NCI-H146 (cell line): Measurements from ENCODE around the gene CDON.

Source experiments
- DNase-seq: peaks from one replicate; lab custom pipeline; 2025; lab: John Stamatoyannopoulos, UW

Gene CDON

DNA sequence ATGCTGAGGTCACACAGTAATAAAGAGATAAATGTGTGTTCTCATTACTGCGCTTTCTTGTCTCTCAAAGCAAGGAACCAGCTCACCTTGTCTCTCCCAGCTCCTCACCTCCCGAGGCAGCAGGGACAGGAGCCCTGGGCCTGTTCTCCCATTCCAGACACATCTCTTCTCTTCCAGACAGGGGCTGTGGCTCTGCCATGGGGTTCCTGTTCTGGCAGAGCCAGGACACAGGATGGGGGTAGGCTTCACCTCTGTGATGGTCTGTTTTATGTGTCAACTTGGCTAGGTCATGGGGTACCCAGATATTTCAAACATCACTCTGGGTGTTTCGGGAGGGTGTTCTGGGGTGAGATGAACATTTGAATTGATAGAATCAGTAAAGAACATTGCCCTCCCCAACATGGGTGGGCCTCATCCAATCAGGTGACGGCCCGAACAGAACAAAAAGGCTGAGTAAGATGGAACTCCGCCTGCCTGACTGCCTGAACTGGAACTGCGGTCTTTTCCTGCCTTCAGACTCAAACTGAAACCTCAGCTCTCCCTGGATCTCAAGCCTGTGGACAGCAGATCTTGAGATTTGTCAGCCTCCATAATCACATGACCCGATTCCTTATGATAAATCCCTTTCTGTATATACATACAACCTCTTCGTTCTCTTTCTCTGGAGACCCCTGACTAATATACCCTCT lies 118.9 kb downstream of the CDON start:
- DNase-seq, result no peak

DNA sequence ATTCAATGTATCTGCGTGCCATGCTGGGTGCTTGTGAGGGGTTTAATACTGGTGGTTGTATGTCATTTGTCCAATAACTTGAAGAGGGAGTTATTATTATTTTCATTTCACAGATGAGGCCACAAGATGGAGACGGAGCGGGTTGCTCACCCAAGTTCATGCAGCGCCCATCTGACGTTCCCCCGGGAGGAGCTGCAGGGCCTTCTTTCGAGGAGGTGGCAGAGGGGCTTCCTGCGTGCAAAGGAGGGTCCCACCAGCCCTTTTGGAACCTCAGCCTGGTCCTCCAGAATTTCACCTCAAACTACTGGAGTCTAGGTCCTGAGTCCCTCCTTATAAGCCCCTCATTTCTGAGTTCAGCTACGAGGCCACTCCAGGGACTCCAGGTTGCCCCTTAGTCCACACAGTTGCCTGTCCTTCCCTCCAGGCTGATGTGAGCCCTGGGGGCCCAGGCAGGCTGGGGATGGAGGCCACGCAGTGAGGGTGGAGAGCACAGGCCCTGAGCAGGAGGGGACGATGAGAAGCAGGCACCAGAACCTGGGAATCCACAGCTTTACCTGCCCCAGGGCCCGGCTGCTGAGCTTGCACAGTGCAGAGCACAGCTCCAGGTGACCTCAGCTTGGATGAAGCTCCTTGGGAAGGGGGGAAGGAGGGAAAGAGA lies 119.8 kb downstream of the CDON start:
- no peak for DNase-seq

DNA sequence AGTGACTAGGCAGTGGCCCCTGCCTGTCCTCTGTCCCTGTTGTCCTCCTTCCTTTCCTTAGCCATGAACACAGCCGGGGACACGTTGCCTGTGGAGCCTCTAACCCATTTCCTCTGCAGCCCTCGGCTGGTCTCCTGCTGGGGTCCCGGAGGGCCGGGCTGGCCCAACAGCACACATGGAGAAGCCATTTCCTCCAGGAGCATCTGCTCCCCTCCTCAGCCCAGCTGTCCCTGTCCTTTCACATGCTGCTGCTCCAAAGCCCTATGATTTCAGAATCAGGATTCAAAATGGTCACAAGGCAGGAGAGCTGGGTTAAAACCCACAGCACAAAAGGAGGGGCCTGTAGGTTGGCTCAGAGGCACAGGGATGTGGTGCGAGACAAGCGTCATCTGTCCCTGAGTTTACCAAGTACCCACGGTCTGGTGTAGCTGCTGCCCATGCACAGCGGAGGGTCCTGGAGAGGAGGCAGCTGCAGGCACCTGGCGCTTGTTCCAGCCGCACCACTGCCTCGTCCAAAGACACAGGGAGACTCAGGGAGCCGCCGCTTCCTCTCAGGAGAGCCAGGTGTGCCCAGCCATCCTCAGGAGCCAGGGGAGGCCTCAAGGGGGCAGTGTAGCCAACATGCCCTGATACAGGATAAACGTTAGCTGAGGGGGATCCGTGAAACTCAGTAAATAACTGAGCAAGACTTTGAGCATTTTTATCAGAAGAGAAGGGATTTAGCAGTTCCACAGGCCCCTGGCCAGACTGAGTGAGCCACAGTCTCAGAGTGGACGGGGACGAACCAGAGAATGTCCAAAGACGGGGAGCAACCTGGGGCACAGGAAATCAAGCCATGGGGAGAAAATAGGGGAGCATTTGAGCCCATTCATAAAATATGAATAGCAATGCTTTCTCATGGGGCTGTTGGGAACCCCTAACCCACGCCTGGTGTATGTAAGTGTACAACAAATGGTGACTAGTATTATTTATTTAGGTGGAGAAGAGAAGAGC lies 120.8 kb downstream of the CDON start:
- peak; percentile 95 for DNase-seq

DNA sequence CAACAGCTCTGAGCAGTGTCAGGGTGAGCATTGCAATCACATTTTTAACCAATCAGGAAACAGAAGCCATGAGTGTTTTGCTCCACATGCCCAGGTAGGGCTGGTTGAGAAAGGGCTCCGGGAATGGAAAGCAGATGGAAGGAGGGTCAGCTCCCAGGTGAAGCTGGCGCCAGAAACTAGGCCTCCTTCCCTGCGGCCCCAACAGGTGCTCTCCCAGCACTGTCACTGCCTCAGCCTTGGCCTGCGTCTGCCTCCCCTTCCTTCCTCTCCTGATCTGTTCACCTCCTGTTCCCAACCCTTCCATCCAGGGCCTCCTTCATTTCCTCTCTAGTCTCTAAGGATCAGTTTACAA lies 121.4 kb downstream of the CDON start:
- peak; percentile 50 for DNase-seq

DNA sequence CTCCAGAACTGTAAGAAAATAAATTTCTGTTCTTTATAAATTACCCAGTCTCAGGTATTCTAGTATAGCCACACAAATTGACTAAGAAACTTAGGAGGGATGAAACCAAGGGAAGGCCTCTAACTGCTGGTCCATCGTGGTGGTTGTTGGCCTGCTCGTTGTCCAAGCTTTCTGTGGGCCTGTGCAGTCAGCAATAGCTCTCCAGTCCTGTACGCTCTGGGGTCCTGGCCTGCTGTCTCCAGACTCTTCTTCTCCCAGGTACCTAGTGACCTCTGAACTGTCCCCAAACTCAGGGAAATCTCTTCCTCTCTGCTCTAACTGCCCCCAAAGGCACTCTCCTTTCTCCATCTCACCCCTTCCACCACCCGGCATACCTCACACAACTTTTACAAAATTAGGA lies 122.5 kb downstream of the CDON start:
- no peak for DNase-seq

DNA sequence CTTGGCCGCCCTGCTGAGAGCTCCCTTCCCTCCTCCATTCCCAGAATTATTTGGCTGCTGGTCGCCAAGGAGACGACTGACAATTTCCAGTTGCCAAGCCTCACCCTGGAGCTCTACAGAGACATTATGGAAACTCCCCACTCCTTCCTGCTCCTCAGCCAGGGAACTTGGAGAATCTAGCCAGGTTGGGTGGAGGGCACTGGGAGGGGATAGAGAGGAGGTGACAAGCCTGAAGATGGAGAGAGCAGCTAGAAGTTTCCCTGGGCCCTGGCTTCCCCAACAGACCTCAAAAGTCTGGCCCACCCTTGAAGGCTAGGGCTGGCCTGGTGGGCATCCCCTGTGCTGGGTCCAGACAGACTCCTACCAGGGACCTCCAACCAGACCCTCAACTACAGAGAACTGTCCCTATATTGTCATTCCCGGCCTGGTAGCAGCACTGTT lies 123.6 kb downstream of the CDON start:
- no peak for DNase-seq

DNA sequence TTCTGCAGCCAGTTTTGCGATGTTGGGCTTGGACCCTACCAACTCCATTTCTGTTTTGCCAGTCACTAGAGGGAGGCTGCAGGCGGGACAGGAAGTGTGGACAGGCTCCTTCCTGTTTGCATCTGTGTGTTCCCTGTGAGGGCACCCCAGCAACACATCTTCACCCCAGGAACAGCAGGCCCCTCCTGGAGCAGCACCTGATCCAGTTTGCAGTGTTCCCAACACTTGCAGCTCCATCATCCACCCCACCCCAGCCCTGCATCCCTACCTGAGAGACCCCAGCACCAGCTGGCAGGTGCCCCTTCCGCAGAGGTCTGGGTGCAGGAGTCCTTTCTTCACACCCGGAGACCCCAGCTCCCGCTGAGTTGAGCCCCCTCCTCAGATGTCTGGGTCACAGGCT lies 124.2 kb downstream of the CDON start:
- no peak for DNase-seq

DNA sequence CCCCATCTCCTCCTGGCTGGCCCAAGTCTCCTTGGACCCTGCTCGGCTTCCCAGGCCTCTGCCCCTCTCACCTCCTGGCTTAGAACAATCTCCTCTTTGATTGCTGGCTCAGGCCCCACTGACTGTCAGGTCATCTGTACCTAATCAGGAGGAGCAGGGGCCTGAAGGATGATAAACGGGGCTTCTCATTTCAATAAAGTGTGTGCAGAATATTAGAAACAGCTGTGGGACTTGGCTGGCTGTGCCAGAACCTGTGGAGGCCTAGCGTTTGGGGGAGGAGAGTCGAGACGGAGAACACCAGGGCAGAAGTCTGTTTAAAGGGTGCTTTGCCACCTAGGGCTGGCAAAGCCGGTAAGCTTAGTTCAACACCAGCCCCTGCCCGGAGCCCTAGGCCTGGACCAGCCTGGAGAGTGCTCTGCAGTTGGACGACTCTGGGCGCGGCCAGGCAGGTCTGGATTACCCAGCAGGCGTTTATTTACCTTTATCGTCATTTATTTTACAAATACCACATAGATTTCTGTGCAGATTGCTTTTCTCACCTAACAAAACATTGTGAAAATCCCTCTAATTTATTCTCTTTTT lies 127.0 kb downstream of the CDON start:
- DNase-seq, result no peak

DNA sequence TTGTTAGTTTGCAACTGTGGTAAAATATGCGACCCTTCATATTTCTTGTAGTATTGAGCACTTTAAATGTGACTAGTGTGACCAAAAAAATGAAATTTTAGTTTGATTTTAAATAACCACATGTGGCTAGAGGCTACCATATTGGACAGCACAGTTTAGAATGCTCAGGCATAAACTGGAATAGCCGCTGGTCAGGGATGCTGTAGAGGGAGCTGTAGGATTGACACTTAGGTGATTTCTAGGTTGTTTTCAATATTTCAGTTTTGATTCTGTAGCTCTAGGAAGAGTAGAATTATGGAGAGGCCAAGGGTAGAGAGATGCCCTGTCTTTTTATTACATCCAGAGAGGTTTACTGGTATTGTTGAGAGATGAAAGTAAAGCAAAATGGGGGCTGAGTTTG lies 127.6 kb downstream of the CDON start:
- no peak for DNase-seq

DNA sequence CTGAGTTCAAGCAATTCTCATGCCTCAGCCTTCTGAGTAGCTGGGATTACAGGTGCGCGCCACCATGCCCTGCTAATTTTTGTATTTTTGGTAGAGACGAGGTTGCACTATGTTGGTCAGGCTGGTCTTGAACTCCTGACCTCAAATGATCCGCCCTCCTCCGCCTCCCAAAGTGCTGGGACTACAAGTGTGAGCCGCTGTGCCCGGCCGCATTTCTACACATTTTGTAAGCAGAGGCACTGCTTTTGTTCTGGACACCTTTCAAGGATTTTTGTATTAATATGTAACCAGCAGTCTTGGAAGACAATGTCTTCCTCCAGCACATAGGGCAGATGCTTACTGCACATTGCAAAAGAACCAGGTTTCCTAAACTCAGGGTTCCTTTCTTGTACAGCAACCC lies 128.2 kb downstream of the CDON start:
- DNase-seq, result no peak

DNA sequence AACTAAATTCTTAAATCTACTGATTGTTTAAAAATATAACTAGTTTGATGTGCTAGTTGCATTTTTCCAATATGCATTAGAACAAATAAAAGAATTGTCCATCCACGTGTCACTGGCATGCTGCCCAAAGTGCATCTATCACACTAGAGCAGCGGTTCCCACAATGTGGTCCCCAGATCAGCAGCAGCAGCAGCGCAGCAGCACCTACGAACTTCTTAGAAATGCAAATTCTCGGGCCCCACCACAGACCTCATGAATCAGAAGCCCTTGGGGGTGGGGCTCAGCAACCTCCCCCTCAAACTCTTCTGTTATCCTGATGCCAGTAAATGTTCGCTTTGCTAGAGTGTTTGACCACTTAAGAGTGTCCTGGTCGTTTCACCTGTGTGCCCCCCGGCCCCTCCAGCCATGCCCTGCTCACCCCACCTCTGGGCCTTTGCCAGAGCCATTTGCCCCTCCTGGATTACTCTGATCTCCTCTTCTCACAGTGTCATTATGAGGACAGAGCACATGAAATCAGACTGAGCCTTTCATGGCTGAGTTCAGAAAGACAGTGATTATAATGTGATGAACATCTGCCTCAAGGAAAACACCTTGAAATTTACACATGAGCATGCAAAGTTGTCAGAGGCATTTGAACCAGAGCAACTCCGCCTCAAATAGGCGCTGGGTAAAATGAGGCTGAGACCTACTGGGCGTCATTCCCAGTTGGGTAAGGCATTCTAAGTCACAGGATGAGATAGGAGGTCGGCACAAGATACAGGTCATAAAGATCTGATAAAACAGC lies 129.4 kb downstream of the CDON start:
- DNase-seq, result no peak

DNA sequence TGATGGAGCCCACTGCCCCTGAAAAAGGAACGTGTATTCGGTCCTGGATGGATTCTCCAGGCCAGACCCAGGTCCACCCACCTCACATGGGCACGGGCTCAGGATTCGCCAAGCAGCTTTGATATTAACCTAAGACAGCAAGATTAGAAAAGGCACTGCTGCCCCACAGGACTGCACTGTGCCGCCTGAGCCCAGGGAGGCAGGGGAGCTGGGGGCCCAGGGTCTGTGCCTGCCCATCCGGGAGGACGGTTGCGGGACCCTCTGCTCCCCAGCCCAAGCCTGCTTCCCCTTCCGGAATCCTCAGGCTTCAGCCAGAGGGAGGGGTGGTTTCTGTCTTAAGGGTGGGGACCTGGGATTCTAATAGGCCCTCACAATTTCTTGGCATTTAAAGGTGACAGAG lies 130.4 kb downstream of the CDON start:
- no peak for DNase-seq

DNA sequence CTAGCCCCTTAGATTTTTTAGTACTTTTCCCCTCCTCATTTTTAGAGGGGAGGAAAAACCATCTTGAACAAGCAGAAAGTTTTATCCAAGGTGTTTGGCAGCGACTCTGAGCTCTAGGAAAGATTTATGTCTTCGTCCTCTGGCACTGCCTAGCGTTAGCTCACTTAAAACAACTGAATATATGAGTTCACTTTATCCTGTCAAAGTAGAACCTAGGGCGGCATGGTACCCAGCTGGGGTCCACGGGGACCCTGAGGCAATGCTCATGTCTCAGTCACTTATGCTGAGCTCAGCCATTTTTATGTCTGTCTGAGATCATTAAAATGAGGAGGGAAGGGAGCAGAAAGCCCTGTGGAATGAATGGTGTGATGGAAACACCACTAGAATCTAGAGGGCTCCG lies 131.0 kb downstream of the CDON start:
- no peak for DNase-seq

DNA sequence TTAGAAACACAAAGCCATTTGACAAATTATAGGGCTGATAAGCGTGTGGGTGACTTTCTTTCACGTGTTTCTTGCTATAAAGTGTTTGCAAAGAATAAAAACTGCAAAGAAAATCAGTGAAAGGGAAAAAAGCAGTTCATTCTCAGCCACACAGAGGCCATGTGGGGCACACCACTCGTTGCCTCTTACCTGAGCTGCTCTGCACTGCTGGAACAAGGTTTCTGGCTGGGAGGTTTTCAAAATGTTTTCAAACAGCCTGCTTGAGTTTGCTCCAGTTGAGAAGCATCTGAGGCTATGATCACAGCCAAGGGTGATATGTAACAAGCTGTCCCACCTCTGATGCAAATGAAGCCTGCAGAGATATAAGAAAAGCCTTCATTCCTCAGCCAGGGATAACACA lies 131.6 kb downstream of the CDON start:
- no peak for DNase-seq

DNA sequence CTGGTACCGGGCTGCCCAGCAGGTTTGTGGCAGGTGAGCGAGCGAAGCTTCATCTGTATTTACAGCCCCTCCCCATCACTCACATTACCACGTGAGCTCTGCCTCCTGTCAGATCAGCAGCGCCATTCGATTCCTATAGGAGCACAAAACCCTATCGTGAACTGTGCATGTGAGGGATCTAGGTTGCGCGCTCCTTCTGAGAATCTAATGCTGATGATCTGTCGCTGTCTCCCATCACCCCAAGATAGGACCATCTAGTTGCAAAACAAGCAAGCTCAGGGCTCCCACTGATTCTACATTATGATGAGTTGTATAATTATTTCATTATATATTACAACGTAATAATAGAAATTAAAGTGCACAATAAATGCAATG lies 132.6 kb downstream of the CDON start:
- DNase-seq, result no peak

DNA sequence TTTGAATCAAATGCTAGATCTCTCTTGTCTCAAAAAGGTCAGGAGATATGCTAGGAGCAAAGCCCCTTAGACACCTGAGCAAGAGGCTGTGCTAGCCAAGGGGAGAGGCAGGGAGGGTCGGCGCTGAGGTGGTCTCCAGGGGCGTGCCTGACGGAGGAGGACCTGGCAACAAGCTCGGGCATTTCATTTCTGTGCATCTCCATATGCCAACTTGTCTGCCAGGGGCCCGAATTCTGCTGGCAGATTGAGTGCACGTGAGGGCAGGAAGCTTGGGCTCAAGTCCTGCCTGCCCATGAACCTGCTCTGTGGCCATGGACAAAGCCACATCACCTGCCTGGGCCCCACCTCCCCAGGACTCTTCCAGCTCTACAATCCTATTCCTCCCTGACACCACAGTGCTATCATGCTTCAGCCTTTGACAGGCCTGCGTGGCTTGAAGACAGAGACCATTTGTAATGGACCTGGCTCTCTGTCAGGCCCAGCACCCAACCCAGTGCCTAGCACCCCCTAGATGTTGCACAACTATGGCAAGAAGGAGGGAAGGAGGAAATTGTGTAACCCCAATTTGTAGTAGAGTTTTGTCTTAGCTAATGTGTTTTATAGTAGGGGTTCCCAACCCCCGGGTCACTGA lies 133.1 kb downstream of the CDON start:
- no peak for DNase-seq

DNA sequence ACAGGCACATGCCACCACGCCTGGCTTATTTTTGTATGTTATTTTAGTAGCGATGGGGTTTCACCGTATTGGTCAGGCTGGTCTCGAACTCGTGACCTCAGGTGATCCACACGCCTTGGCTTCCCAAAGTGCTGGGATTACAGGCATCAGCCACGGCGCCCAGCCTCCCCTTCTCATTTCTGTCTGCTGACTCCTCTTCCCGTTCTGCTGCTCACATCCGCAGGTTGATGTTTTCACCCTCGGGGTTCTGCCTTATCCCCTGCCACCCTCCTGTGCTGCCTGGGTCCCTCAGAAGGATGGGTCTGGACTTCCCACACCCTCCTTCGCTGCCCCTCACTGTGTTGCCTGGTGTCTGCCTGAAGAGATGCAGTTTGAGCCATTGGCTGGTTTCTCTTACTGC lies 136.0 kb downstream of the CDON start:
- DNase-seq, result no peak

DNA sequence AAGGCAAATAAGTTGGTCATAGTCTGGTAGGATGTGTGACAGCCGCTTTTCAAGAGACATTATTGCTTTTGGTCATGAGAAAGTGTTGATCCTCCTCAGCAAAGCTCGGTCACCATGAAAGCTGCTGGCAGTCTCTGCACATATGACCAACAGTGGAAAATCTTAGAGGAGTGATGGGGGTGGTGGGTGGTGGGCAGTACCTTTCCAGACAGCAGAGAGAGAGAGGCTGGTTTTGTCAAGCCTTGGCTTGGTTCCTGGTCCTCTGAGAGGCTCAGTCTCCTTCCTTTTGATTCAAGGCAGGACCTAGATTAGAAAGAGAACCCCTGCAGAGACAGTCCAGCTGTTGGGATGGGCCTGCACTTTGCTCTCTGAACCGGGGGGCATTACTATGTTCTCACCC lies 136.9 kb downstream of the CDON start:
- no peak for DNase-seq

DNA sequence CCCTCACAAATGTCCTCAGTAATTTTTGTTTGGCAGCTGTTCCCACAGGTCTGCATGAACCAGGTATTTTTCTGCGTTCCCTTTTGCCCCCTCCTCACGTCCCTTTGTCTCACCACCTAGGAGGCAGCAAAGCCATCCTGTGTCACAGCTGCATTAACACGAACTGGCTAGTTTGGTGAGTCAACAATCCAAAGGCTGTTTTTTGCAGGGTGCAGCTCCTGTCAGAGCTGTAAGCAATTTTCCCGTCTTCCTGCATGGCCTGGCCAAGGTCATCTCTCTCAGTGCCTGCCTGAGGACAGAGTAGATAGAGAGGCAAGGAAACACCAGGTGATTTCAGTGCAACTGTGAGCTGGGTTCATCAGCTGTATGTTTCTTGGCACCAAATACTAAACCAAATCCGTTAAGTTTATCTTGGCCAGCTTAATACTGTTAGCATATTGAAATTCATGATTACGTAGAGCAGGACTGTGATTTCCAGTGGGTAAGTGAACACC lies 137.4 kb downstream of the CDON start:
- no peak for DNase-seq

DNA sequence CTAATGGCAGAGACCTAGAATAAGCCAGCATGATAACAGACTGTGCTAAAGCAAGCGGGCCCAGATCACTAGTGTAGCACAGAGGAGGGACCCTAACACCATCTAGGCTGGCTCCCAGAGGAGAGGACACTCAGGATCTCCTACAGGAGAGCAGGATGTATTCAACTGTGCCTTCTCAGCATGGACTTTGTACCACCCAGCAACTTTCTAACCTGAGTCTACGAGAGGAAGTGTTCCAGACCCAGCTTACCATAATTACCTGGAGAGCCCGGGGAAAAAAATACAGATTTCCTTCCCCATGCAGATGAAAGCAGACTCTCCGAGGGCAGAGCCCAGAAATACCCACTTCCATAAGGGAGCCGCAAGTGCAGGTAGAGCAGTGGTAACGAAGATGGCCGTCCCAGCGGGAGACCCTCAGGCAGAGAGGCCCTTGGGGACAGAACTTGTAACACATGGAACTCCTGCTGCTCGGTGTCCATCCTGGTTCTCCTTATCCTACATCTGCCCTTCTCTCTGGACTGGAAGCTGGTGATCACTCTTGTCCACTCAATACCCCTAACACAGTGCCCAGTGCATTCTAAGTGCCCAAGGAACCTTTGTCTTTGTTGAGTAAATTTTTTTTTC lies 138.2 kb downstream of the CDON start:
- DNase-seq, result no peak

DNA sequence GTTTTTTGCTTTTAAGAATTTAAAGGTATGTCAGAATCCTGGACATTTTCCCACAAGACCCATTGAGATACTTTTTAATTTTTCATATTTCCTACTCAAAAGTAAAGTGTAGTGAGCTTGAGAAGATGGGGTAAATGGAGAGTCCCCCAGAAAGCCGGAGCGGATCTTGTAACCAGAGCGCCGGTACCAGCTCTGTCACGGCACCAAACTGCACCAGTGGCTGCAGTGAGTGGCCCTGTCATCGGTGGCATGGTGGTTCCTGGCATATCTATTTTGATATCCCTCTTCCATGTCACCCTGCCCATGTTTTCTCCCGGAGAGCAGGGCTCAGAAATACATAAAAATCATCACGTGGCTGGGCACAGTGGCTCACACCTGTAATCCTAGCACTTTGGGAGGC lies 139.0 kb downstream of the CDON start:
- DNase-seq, result no peak
